NK-92 (cell line): ENCODE data around the gene ATG9B.

ENCODE experiments used
- DNase-seq: peaks from one replicate; lab custom pipeline; 2025; ENCODE audit not compliant: unreplicated experiment; lab: John Stamatoyannopoulos, UW

Gene ATG9B

DNA sequence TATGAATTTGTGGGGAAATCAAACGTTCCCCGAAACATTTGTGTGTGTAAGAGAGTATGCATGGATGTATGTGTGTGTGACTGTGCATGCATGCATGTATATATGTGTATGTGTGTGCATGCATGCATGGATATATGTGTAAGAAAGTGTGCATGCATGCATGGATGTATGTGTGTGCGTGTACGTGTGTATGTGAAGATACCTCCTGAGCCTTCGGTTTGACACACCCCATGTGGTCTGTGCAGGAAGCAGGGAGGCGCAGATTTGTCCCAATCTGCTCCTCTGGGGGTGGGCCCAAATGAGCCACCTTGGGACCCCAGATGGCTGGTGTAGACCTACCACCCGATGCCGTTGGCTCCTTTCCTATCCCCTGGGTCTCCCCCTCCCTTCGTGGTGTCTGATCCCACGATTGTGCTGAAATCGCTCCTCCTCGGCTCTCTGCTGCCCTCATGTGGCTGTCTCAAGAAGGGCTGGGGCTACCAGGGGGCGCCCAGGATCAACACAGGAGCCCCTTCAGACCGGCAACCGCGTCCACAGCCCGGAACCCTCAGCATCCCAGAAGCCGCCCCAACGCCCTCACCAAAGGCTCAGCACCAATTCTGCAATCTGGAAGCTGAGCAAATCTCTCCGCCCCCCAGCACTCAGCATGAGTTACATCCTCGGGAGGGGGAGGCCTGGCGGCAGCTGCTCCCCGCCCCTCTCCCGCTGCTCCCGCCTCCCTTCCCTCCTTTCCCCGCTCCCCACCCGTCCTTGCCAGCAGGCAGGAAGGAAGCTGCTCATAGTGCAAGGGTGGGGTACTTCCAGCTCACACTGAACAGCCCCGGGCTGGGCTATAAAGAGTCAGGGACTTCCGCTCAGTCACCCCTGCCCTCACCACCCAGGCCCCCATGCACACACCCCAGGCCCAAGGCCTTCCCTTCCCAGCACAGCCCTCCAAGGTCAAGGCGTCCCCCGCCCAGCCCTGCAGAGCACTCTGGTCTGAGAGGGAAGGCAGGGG lies 35.8 kb downstream of the ATG9B start:
- DNase-seq, result no peak

DNA sequence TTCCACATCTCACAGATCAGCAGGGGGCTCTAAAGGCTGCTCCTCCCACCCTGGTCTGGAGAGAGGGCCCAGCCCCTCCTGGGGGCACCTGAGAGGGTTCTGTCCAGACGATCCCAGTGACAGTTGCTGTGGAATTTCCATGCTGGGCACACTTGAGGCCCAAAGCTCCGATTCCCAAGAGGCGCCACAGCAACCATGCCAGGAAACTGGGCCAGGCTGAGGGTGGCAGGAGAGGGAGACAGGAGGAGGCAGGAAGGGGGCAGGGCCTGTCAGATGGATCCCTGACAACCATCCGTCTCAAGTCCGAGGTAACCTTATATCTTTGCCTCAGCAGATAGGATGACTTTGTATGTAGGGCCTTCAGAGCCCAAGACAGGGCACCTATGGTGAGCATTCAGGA lies 37.7 kb downstream of the ATG9B start:
- no peak for DNase-seq

GRCh38 chr7:150986099-150986512 lies 38.2 kb downstream of the ATG9B start:
- DNase-seq, result no peak

DNA sequence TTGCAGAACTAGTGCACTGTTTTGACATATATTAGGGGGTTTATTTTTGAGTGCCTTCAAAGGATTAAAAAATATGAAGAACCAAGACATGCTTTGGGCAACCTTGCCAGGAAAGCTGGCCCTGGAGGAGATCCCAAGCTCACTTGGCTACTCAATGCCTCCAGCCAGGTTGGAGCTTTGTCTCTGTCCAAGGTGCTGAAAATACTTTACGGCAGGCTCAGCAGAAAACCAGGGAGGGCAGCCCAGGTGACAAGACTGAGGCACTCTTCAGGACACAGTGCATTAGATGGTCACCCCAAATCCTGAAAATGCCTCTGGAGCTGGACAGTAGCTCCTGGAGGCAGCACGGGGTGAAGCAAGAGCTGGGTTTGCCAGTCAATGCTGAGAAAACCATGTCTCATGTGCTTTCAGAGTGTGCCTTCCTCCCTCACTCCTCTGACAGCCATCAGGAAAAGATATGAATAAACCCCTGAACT lies 40.4 kb downstream of the ATG9B start:
- no peak for DNase-seq

DNA sequence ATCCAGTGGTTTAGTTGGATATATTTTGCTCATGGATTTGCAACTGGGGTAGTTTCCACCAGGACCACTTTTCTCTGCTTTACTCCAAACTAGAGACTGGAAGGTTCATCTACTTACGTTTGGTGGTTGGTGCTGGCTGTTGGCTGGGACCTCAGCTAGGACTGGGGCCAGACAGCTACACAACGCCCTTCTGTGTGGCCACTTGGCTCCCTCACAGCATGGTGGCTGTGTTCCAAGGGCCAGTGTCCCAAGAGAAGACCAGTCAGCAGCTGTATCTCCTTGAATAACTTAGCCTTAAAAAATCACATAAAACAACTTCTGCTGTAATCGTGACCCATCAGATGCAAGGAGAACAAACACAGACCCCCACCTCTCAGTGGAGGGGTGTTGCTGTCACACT lies 41.9 kb downstream of the ATG9B start:
- DNase-seq, result no peak

DNA sequence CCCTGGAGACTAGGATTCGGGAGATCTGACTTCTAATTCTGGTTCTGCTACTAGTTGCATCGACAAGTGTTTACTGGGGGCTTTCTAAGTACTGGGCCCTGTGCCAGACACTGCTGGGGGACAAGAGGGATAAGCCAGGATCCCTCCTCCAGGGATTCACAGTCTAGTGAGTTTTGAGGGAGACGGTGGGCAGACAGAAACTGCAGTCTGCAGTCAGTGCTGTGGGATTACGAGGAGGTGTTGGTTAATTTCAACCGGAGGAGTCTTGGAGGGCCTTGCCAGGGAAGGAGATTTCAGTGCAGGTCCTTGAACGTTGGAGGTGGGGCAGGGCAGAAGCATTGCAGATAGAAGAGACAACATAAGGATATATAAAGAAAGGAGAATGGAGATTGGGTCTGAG lies 42.6 kb downstream of the ATG9B start:
- DNase-seq, result no peak

GRCh38 chr7:150980663-150981062 lies 43.6 kb downstream of the ATG9B start:
- no peak for DNase-seq

DNA sequence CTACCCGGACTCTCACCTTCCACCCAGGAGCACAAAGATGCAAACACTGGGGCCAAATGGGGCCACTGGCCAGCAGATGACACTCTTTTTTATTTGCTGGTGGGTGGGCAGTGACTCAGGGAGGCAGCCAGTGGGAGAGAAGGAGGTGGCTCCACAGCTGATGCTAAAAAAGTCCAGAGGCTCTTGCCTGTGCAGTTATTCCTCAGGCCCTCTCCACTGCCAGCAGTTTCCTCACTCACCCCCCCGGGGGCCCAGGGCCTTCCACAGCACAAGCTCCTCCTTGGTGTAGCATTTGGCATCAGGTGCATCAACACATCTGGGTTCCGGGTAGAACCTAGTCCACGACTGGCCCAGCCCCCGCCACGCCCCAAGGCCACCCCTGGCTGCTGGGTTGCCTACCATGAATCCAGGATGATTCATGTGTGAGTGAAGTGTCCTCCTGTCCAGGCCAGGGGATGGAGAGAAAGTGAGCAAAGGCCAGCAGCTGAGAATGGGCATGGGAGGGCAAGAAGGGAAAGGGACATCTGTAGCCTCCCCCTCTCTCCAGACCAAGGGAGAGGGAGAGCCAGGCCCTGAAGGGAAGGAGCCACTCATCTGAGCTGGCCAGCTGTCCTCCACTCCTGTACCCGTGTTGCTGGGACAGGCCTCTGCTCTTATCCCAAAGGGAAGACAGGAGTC lies 44.4 kb downstream of the ATG9B start:
- no peak for DNase-seq

- DNase-seq, result no peak
Observed at GRCh38 chr7:150978126-150978789, 46.0 kb downstream of the ATG9B start, which contains the start of gene KCNH2. Gene KCNH2, minus strand, starts transcription at chr7:150978321. Its CDS starts 408 bp downstream, at chr7:150977913.

DNA sequence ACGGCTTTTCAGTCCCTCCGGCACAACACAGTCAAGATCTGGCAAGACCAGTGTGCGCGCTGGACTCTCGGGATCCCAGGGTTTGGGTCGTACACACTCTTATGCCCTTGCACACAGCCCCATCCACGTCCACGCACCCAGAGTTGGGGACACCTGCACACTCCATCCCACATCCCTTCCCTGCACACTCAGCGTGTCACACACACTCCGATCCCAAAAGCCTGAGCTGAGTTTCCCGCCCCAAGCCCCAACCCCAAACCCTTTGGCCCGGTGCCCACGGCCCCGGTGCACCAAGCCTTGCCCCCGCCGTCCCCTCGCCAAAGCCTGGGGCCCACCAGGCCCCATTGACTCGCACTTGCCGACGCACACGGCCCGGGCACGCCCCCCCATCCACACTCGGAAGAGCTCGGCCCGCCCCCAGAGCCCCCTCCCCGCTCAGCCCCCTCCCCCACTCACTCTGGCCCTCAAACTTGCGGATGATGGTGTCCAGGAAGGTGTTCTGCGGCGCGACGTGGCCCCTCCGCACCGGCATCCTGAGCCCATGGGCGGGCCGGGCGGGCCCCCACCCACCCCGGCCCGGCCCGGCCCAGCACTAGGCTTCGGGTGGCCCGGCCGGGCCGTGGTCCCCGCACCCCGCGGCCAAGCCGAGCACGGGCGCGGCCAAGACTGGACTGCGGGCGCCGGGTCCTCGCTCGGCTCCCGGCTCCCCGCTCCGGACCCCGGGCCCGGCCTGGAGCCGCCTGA lies 46.7 kb downstream of the ATG9B start:
- no peak for DNase-seq

GRCh38 chr7:150976529-150977381 lies 47.5 kb downstream of the ATG9B start:
- DNase-seq, result no peak

- no peak for DNase-seq
Observed at GRCh38 chr7:150975536-150976319, 48.6 kb downstream of the ATG9B start.

GRCh38 chr7:150974468-150975391 lies 49.6 kb downstream of the ATG9B start:
- no peak for DNase-seq

- no peak for DNase-seq
Observed at GRCh38 chr7:150973571-150974451, 50.5 kb downstream of the ATG9B start.

- DNase-seq, result no peak
Observed at GRCh38 chr7:150972741-150973140, 51.6 kb downstream of the ATG9B start.

- no peak for DNase-seq
Observed at GRCh38 chr7:150972023-150972468, 52.2 kb downstream of the ATG9B start.
